HG03520 (cell line): ENCODE data around the gene HSPA5.
"Not testable (repeated sequence)": the region's sequence is repeated elsewhere in the genome, so short reads cannot be mapped to it uniquely, and the experiment has no call there.

Experiments
- ATAC-seq: cut with Tn5 transposase; IDR thresholded peaks from one replicate; pipeline ENCODE4 v1.9.1; 2021; ENCODE audit warnings: mild to moderate bottlenecking, moderate library complexity; ENCODE audit not compliant: unreplicated experiment

The HSPA5 gene

DNA sequence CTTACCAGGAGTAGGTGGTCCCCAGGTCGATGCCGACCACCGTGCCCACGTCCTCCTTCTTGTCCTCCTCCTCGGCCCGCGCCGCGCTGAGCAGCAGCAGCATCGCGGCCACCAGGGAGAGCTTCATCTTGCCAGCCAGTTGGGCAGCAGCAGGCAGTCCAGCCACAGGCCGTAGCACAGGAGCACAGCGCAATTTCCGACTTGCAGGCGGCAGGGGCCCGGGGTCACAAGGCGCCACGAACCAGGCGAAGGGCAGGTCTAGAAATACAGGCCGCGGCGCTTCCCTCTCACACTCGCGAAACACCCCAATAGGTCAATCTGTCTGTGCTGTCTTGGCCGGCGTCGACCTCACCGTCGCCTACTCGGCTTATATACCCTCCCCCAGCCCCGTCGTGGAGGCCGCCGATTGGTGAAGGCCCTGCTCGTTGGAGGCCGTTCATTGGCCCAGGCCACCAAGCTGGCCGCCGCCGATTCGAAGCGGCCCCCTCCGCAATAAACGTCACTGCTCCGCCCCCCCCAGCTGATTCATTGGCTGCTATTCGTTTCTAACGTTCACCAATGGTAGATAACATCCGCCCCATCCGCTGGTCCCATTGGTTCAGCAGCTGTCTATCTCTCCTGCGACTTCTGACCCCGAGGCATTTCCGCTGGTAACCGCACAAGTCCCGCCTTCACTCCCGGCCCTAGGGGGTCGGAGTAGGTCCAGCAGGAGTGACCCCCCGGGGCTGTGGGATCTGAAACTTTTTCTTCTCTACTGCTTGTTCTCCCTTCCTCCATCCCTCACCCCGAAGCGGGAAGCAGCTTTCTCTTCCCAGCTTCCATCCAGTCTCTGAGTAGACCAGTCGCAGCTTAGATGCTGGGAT is at the start of gene HSPA5:
Gene HSPA5 (minus strand): TSS at position 344 of the 863 bp plus-strand sequence. CDS start 217 bp downstream, at position 127.
- ATAC-seq, result peak; percentile 85

DNA sequence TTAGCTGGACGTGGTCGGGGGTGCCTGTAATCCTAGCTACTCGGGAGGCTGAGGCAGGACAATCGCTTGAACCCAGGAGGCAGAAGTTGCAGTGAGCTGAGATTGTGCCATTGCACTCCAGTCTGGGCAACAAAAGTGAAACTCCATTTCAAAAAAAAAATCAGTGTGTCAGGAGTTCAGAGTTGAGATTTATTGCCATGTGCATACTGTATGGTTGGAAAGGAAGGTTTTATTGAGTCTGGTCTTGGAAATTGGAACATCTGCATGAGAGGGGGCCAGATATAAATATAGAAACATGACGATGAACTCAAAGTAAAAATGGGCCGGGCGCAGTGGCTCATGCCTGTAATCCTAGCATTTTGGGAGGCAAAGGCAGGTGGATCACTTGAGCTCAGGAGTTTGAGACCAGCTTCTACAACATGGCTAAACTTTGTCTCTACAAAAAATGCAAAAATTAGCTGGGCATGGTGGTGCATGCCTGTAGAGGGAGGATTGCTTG is 45.8 kb upstream of the HSPA5 start:
- not testable (repeated sequence) for ATAC-seq

DNA sequence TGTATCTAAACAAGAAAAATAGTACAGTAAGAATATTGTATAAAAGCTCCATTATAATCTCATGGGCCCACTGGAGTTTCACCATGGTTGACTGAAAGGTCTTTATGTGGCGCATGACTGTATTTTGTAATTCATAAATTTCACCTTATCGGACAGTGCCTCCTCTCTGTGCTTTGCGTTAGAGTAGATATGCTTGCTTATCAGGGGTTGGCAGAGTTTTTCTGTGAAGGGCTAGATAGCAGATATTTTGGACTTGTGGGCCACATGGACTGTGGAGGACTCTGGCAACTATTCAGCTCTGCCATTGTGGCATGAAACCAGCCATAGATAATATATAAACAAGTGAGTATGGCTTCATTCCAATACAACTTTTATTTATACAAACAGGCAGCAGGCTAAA is 43.7 kb upstream of the HSPA5 start:
- ATAC-seq, result no peak

DNA sequence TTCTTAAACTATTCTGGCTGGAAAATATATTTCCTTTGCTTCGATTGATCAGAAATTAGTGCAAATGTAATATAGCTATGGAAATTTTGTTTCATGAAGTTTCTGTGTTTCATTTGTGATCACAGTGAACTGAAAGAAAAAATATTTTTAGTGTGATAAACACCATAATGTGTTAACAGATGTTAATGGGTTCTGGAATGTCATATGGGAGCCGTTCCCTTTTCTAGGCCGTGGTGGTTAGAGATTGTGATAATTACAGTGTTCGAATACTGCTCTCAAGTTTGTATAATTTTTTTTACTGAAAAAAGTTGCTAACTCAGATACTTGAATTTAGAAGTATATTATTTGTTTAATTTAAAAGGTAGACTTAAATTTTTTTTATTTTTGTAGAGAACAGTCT is 39.8 kb upstream of the HSPA5 start:
- no peak for ATAC-seq

DNA sequence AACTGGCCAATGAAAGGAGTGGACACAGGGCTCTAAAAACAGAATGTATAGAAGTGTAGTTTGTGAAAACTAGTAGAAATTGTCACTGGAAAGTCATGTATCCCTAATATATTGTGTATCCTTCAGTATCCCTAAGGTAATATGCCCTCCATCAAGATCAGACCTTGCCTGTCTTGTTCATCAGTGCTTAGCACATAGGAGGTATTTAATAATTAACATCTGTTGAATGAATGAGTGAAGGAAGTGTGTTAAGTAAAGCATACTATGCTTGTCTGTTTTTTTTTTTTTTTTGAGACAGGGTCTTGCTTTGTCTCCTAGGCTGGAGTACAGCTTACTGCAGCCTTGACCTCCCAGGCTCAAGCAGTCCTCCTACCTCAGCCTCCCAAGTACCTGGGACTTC is 36.3 kb upstream of the HSPA5 start:
- ATAC-seq, result no peak

DNA sequence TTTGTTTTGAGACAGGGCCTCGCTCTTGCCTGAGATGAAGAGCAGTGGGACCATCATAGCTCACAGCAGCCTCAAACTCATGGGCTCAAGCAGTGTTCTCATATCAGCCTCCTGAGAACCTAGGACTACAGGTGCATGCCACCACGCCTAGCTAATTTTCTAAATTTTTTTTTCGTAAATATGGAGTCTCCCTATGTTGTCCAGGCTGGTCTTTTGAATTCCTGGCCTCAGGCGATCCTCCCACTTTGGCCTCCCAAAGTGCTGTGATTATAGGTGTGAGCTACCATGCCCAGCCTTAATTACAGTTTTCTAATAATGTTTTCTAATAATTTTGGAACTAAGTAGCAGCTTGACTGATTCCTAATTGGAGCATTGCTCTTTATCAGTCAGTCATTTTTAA is 35.6 kb upstream of the HSPA5 start:
- ATAC-seq, result no peak

DNA sequence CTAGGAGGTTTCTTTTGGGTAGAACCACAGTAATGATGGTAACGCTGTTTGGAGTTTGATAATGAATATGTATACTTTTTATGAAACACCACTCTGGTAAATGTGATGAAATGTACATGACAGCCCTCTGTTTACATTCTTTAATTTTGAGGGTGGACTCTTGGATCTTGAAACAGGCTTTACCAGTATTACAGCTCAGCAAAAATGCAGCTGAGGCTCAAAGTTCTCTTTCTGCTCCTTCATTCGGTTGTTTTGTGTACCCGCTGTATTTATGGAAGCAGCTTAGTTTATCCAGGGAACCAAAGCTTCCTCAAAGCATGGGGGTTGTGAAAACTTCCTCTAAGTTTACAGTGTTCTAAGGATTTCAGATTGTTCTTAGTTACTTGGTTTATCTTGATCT is 31.6 kb upstream of the HSPA5 start:
- no peak for ATAC-seq

DNA sequence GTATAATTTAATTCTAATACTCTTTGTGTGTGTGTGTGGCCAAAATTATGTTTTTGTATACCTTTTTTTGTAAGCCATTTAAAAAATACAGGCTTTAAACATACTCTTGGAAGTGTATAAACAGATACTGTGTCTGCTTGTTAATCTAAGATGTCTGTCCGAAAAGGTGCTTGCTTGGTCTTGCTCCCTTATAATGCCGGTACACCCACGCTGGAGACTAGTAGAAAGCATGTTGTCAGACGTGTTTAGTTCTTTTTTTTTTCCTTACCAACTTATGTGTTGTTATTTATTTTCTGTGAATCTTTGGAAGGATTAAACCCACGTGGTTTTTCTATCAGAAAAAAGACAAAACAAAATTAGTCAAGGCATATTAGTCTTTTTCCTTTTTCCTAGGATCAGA is 29.9 kb upstream of the HSPA5 start:
- ATAC-seq, result no peak

DNA sequence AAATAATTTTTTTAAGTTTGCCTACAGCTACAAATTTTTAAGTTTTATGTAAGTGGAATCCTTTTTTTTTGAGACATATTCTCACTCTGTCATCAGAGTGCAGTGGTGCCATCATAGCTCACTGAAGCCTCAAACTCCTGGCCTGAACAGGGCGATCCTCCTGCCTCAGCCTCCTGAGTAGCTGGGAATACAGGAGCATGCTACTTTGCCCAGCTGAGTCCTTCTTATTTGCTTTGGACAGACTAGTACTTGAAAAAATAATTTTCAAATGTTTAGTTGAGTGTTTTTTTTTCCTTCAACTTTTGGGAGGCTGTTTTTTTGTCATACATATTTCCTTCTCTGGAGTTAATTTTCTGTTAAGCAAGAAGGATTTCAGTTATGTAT is 27.9 kb upstream of the HSPA5 start:
- no peak for ATAC-seq

DNA sequence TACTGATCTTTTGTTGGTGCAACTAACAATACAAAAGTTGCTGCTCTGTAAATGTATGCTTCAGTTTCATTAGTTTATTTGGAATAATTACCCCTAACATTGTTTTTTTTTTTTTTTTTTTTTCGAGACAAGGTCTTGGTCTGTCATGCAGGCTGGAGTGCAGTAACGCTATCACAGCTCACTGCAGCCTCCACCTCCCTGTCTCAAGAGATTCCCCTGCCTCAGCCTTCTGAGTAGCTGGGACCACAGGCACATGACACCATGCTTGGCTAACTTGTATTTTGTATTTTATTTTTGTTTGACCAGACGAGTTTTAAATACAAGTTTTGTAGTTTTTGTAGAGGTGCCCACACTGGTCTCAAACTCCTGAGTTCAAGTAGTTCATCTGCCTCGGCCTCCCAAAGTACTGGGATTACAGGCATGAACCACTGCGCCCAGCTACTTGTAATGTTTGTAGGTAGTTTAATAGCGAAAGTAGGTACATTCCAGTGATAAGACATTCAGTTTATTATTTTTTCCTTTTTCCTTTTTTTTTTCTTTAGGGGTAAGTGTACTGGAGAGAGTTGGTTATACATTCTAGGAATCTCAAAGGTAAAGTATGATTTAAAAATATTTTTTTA is 27.4 kb upstream of the HSPA5 start:
- no peak for ATAC-seq

DNA sequence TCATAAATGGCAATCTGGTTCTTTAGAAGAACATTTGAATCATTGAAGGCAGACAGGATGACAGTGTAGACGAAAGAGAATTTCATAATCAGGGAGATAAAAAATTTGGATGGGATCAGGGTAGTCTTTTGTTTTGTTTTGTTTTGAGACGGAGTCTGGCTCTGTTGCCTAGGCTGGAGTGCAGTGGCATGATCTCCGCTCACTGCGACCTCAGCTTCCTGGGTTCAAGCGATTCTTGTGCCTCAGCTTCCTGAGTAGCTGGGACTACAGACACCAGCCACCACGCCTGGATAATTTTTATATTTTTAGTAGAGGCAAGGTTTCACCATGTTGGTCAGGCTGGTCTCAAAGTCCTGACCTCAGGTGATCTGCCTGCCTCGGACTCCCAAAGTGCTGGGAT is 22.9 kb upstream of the HSPA5 start:
- not testable (repeated sequence) for ATAC-seq

DNA sequence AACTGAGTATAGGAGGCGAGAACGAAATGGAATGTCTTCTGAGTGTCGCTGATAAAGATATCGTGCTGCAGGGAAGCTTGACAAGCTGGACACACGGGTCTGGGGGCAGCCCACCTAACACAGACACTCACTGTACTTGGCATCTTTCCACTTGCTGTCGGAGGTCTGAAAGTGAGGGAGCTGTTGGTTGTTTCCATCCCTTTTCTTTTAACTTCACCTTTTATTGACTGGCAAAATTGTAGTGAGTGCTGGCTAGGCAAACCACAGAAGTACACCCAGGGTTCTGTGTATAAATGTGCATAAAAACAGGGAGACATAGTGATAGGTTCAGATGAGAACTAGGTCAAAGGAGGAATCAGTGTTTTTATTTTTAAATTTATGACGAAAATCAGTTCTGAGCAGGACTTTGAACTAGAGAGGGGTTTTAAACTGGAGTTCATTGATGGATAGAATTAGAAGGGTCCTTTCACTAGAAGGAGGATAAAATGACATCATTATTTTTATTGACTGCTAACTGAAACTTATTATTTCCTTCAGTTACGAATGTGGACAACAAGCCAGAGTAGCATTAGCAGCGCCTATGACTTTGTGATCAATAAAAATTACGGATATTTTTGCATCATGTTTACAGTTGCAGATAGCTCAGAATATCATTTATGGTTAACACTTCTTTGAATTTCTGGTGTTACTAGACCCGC is 21.3 kb upstream of the HSPA5 start:
- ATAC-seq, result no peak

DNA sequence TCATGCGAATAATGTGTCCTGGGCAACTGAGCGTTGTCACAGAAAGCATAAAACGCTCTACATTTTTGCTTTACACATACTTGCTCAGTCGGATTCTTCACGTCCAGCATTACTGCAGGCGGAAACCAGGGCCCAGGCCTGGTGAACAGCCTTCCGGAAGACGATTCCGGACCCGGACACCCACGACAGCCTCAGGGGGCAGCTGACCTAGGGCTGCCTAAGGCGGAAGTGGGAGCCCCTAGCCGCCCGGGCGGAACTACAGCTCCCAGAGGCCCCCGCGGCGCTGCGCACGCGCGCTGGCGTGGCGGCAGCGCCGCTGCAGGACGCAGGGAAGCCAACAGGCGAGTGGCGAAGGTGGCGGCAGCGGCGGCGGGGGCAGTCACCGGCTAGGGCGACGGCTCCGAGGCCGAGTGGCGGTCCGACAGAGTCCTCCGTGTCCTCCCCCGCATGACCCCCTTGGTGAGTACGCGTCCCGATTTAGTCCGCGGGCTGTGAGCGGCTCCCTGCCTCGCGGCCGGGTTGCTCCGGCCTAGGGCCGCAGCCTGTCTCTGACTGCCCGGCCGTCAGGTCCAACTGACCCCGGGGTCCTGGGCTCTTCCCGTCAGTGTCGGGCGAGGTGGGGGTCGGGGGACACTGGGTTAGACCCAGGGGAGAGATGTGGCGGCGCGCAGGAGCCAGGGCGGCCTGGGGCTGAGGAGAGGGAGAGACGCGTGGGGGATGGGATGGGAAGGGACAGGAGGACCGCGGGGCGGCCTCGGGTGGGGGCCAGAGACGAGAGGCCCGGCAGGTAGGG is 20.6 kb upstream of the HSPA5 start, which contains the start of gene GAPVD1:
Gene GAPVD1 (plus strand): TSS at position 326 of the 793 bp plus-strand sequence. CDS start 37,096 bp downstream, outside the sequence.
- peak; percentile 89 for ATAC-seq

DNA sequence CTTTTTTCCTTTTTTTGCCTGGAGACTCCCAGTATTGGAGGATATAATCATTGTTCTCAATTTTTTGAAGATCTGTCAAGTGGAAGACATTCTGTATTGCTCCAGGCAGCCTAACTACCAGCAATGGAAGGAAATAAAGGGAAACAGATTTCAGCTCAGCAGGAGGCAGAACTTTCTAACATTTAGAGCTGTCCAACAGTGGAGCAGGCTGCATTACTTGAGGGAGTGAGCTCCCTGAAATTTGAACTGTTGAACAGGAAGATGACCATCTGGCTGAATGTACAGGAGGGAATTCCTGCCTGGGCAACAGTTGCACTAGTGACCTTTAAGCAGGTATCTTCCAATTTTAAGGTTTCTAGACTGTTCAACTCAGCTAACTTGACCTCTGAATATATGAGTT is 19.4 kb upstream of the HSPA5 start:
- ATAC-seq, result no peak

DNA sequence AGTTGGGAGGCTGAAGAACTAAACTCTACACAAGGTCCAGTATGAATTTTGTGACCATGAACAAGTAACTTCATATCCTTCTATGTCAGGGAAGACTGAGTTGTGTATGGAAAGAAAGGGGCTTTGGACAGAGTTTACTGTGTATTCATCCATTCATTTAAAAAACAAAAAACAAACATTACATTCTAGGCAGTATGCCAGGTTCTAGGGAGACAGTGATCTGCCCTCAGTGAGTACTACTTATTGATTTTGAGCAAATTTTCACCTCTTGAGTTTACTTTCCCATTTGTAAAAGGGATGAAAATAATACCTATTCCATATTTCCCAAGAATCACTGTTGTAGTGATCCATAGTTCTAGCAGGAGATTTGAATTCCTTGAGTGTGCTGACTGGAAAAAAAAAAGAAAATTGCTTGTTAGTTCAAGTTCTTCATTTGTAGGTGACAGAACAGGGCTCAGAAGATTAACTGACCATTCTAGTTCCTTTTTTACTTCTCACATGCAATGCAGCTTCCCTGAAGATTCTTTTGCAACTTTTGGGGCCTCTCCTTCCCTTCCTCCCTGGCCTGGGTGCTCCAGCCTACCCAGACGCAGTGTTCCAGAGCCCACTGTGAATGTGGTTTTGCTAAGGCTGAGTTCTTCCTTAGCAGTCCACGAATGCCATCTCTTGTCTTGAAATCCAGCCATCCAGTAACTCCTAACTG is 17.8 kb upstream of the HSPA5 start:
- ATAC-seq, result no peak

DNA sequence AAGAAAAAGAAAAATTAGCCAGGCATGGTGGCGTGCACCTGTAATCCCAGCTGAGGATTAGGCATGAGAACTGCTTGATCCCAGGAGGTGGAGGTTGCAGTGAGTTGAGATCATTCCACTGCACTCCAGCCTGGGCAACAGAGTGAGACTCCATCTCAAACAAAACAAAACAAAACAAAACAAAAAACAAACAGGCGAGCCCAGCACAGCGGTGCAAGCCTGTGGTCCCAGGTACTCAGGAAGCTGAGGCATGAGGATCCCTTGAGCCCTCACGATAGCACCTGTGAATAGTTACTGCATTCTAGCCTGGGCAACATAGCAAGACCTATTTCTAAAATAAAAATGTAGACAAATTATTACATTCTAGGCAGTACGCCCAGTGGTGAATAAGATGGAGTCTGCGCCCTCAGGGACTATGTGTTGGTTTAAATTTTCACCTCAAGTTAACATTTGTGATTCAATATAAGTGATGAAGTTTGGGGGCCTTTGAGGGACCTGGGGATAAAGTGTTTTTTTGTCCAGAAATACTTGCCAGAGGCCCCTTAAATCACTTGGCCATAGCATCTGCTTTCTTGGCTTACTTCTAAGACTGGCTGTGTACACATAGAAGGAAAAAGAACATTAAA is 17.1 kb upstream of the HSPA5 start:
- no peak for ATAC-seq

DNA sequence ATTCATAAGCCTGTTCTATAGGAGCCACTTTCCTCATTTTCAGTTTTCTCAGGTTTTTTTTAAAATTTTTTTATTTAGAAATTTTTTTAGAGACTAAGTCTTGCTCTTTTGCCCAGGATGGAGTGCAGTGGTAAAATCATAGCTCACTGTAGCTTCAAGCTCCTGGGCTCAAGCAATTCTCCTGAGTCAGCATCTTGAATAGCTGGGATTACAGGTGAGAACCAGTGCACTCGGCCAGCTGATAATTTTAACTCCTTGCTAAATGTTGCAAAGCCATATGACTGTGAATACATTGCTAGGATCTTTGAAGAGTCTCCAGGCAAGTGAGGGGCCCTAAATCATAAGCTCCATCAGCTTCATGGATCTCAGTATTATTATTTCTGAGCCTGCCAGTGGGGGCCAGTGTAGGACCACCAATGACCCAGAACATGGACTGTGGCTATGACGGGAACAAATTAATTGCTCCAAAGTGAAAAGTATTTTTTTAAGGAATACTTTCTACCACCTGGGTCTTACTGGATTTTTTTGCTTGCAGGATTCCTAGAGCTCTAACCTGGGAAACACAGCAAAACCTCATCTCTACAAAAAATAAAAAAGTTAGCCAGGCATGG is 14.7 kb upstream of the HSPA5 start:
- ATAC-seq, result no peak

DNA sequence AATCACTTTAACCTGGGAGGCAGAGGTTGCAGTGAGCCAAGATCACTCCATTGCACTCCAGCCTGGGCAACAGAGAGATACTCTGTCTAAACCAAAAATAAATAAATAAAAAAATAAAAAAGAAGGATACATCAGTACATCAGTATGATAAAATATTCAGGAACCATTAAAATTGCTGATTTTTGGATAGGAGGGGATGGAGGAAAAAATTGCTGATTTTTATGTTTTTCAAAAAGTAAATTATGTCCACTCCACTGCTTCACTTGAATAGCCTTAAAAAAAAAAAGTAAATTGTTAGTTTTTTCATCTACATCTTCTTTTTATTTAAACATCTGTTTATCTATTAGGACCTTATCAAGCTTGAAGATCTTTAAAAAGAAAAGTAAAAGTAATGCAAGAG is 13.1 kb upstream of the HSPA5 start:
- no peak for ATAC-seq

DNA sequence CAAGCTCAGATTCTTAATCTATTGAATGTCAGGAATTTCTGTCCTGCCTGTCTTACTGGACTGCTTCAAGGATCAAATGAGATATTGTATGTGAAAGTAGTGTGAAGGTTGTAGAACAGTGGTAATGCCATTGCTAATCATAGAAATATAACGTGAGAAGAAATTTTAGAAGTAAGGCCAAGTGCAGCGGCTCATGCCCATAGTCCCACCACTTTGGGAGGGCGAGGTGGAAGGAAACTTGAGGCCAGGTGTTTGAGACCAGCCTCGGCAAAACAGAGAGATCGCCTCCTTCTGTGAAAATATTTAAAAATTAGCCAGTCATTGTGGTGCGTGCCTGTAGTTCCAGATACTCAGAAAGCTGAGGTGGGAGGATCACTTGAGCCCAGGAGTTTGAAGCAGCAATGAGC is 5.1 kb upstream of the HSPA5 start:
- ATAC-seq, result no peak
